ENCODE measurements around the gene PTPRG. TPM values are rescaled to one million over a fixed set of nuclear protein-coding genes. Genes with fewer than 3 reads are reported as not detected.
"Not testable (repeated sequence)": the region's sequence is repeated elsewhere in the genome, so short reads cannot be mapped to it uniquely, and the experiment has no call there.

PTPRG gene
- total RNA-seq, 1 experiment from 2014 or later = 0.73 TPM

- BruUV-seq (replicated peaks) = no TSS peak
- Histone ChIP-seq H3K36me3 (ENCODE audit: low read depth, low read length) (no peaks in the 10 kb centered on the region), H3F3A (ENCODE audit: low read length, unreplicated experiment) (no peaks in the 10 kb centered on the region), H3K9me3 (ENCODE audit: low read length) (peaks cover 5% of the 10 kb centered on the region; the same call in 1 of the 2 replicates), H3K4me1 (ENCODE audit: insufficient read depth, low read length) (no peaks in the 10 kb centered on the region), H2AFZ (ENCODE audit: low read length) (no peak overlapping the region), H3K4me3 (ENCODE audit: low read length) (no peak overlapping the region), H3K79me2 (ENCODE audit: low read length) (no peaks in the 10 kb centered on the region), H4K20me1 (ENCODE audit: low read length) (no peaks in the 10 kb centered on the region), H3K9ac (ENCODE audit: low read length) (no peak overlapping the region), H3K27ac (ENCODE audit: low read length) (no peak overlapping the region), H3K4me2 (ENCODE audit: low read length) (no peak overlapping the region), H3K27me3 (ENCODE audit: low read length) (no peaks in the 10 kb centered on the region), H3K9me2 (replicated peaks; ENCODE audit: low read length) (no peaks in the 10 kb centered on the region)
- DNase-seq = no peak
- POLR2A ChIA-PET (ENCODE audit: unreplicated experiment) = no interaction called here
- intact Hi-C loops (cut with micrococcal nuclease) = no loop called here
- TF ChIP-seq EZH2 (IDR thresholded peaks at IDR 0.05; ENCODE audit: low read length, unreplicated experiment) = no peak
- no peak for TF ChIP-seq CTCF (conservative IDR thresholded peaks at IDR 0.05; ENCODE audit: low read depth, low read length)
- TF ChIP-seq EZH2phosphoT487 (IDR thresholded peaks at IDR 0.05; ENCODE audit: borderline replicate concordance, low read length) = no peak
- CTCF ChIA-PET = no interaction called here
- no peak for ATAC-seq
These were observed 253.3 kb downstream of the PTPRG start for GRCh38 chr3:61814674-61815073.

DNA sequence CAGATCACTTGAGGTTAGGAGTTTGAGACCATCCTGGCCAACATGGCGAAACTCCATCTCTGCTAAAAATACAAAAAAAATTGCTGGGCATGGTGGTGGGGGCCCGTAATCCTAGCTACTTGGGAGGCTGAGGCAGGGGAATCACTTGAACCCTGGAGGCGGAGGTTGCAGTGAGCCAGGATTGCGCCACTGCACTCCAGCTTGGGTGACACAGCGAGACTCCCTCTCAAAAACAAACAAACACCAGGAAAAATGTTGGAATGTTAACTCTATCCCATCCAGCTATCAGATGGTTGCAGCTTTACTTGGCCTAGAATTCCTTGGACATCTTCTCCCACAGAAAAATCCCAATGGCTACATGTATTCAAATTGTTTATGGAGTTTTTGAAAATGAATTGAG is 254.9 kb downstream of the PTPRG start:
- ATAC-seq; H3K9ac ChIP-seq (ENCODE audit: low read length); H3K4me1 ChIP-seq (ENCODE audit: insufficient read depth, low read length); CTCF ChIA-PET; H3K4me3 ChIP-seq (ENCODE audit: low read length); H3K9me2 ChIP-seq (replicated peaks; ENCODE audit: low read length); H3K36me3 ChIP-seq (ENCODE audit: low read depth, low read length); H3K27ac ChIP-seq (ENCODE audit: low read length); H3F3A ChIP-seq (ENCODE audit: low read length, unreplicated experiment); BruUV-seq (replicated peaks); H2AFZ ChIP-seq (ENCODE audit: low read length); H4K20me1 ChIP-seq (ENCODE audit: low read length); POLR2A ChIA-PET (ENCODE audit: unreplicated experiment); H3K4me2 ChIP-seq (ENCODE audit: low read length); H3K9me3 ChIP-seq (ENCODE audit: low read length); DNase-seq; H3K27me3 ChIP-seq (ENCODE audit: low read length); H3K79me2 ChIP-seq (ENCODE audit: low read length); intact Hi-C loops (cut with micrococcal nuclease): not testable (repeated sequence)

GRCh38 chr3:61819861-61820260 is 258.5 kb downstream of the PTPRG start:
- H3K9me2 ChIP-seq (replicated peaks; ENCODE audit: low read length) = no peaks in the 10 kb centered on the region
- BruUV-seq (replicated peaks) = no TSS peak
- intact Hi-C loops (cut with micrococcal nuclease) = no loop called here
- no peaks in the 10 kb centered on the region for H4K20me1 ChIP-seq (ENCODE audit: low read length)
- no peak overlapping the region for H3K4me3 ChIP-seq (ENCODE audit: low read length)
- no peak overlapping the region for H3K27ac ChIP-seq (ENCODE audit: low read length)
- no peaks in the 10 kb centered on the region for H3K36me3 ChIP-seq (ENCODE audit: low read depth, low read length)
- H3K79me2 ChIP-seq (ENCODE audit: low read length) = no peaks in the 10 kb centered on the region
- TF ChIP-seq EZH2 (IDR thresholded peaks at IDR 0.05; ENCODE audit: low read length, unreplicated experiment) = no peak
- no peak for TF ChIP-seq CTCF (conservative IDR thresholded peaks at IDR 0.05; ENCODE audit: low read depth, low read length)
- no peak for TF ChIP-seq EZH2phosphoT487 (IDR thresholded peaks at IDR 0.05; ENCODE audit: borderline replicate concordance, low read length)
- H3K9me3 ChIP-seq (ENCODE audit: low read length) = peaks cover 12% of the 10 kb centered on the region; the same call in 1 of the 2 replicates
- no peak for DNase-seq
- no peaks in the 10 kb centered on the region for H3K4me1 ChIP-seq (ENCODE audit: insufficient read depth, low read length)
- H3K27me3 ChIP-seq (ENCODE audit: low read length) = no peaks in the 10 kb centered on the region
- no peaks in the 10 kb centered on the region for H3F3A ChIP-seq (ENCODE audit: low read length, unreplicated experiment)
- no peak overlapping the region for H3K4me2 ChIP-seq (ENCODE audit: low read length)
- ChIA-PET CTCF (no interaction called here), POLR2A (ENCODE audit: unreplicated experiment) (no interaction called here)
- H3K9ac ChIP-seq (ENCODE audit: low read length) = no peak overlapping the region
- no peak for ATAC-seq
- no peak overlapping the region for H2AFZ ChIP-seq (ENCODE audit: low read length)

All from PC-3 (cell line).